ENCODE results near the gene RO60. TPM values are rescaled to one million over a fixed set of nuclear protein-coding genes. Genes with fewer than 3 reads are reported as not detected.

Gene RO60
- total and polyA plus RNA-seq, 9 donors = 11.0 to 114 (median 97.1) TPM

DNA sequence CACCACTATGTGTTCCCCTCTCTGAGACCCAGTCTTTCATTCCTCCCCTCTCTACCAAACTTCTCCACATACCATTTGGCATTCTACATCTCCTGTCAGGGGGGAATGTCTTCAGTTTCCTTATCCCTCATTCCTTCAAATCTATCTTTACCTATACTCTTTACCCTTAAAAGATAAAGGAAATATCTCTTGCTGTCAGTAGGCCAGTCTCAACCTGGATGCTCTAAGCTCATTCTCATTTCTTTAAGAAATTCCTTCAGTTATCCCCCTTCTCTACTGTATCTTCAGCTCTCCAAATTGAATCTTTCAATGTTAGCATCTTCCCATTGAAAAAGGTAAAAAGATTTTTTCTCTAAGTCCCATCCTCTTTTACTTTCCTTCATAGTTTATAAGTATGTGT lies 6.5 kb downstream of the RO60 start:
- Histone ChIP-seq H3K27ac (no peak overlapping the region), H3K4me1 (ENCODE audit: insufficient read depth) (peaks cover 3% of the 10 kb centered on the region), H3K27me3 (no peaks in the 10 kb centered on the region), H3K36me3 (no peaks in the 10 kb centered on the region), H3K4me3 (no peak overlapping the region), H3K9me3 (no peaks in the 10 kb centered on the region)
- intact Hi-C loops (cut with DNase I) = no loop called here
- TF ChIP-seq EP300 (IDR thresholded peaks at IDR 0.05) (no peak), POLR2A (IDR thresholded peaks at IDR 0.05) (no peak)
- TF ChIP-seq, protein P1, sequence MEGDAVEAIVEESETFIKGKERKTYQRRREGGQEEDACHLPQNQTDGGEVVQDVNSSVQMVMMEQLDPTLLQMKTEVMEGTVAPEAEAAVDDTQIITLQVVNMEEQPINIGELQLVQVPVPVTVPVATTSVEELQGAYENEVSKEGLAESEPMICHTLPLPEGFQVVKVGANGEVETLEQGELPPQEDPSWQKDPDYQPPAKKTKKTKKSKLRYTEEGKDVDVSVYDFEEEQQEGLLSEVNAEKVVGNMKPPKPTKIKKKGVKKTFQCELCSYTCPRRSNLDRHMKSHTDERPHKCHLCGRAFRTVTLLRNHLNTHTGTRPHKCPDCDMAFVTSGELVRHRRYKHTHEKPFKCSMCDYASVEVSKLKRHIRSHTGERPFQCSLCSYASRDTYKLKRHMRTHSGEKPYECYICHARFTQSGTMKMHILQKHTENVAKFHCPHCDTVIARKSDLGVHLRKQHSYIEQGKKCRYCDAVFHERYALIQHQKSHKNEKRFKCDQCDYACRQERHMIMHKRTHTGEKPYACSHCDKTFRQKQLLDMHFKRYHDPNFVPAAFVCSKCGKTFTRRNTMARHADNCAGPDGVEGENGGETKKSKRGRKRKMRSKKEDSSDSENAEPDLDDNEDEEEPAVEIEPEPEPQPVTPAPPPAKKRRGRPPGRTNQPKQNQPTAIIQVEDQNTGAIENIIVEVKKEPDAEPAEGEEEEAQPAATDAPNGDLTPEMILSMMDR (IDR thresholded peaks at IDR 0.05) = no peak
- DNase-seq = no peak

- Histone ChIP-seq H3K9me3 (no peaks in the 10 kb centered on the region), H3K4me1 (ENCODE audit: insufficient read depth) (peaks cover 2% of the 10 kb centered on the region), H3K36me3 (no peaks in the 10 kb centered on the region), H3K27ac (no peak overlapping the region), H3K27me3 (no peaks in the 10 kb centered on the region), H3K4me3 (no peak overlapping the region)
- no peak for DNase-seq
- TF ChIP-seq, protein P1 (IDR thresholded peaks at IDR 0.05) = no peak
- no peak for TF ChIP-seq POLR2A (IDR thresholded peaks at IDR 0.05)
- intact Hi-C loops (cut with DNase I) = no loop called here
- WGBS, 3 donors = 90 to 92% (median 91%) methylated on average over 4 of the region's 4 CpGs
These were observed 7.2 kb downstream of the RO60 start for GRCh38 chr1:193066606-193067005.

- no peak overlapping the region for H3K27ac ChIP-seq
- H3K36me3 ChIP-seq = no peaks in the 10 kb centered on the region
- TF ChIP-seq POLR2A (IDR thresholded peaks at IDR 0.05) (no peak), EP300 (IDR thresholded peaks at IDR 0.05) (no peak)
- TF ChIP-seq, protein P1 (IDR thresholded peaks at IDR 0.05) = no peak
- H3K4me3 ChIP-seq = no peak overlapping the region
- no peaks in the 10 kb centered on the region for H3K27me3 ChIP-seq
- H3K4me1 ChIP-seq (ENCODE audit: insufficient read depth) = peaks cover 2% of the 10 kb centered on the region
- intact Hi-C loops (cut with DNase I) = no loop called here
- H3K9me3 ChIP-seq = no peaks in the 10 kb centered on the region
- no peak for DNase-seq
These were observed 8.6 kb downstream of the RO60 start for GRCh38 chr1:193068013-193068412.

- WGBS, 3 donors = 80 to 87% (median 85%) methylated on average over 4 of the region's 4 CpGs
- TF ChIP-seq POLR2A (IDR thresholded peaks at IDR 0.05) (no peak), EP300 (IDR thresholded peaks at IDR 0.05) (no peak)
- TF ChIP-seq, protein P1 (IDR thresholded peaks at IDR 0.05) = no peak
- intact Hi-C loops (cut with DNase I) = no loop called here
- no peaks in the 10 kb centered on the region for H3K4me1 ChIP-seq (ENCODE audit: insufficient read depth)
- H3K4me3 ChIP-seq = no peak overlapping the region
- H3K36me3 ChIP-seq = no peaks in the 10 kb centered on the region
- no peaks in the 10 kb centered on the region for H3K27me3 ChIP-seq
- no peak overlapping the region for H3K27ac ChIP-seq
- no peak for DNase-seq
- no peaks in the 10 kb centered on the region for H3K9me3 ChIP-seq
These were observed 10.5 kb downstream of the RO60 start for GRCh38 chr1:193069748-193070385.
